Fibroblast of lung (primary cell): ENCODE data around the gene SNX3. TPM values are rescaled to one million over a fixed set of nuclear protein-coding genes. Genes with fewer than 3 reads are reported as not detected.

Experiments used
- DNase-seq, 2 donors: peaks; one replicate each; pipeline versions ENCODE4 v3.0.0 to v3.0.0-alpha.2; 2010; ENCODE audit warnings: low read depth in 2 of 2
- H2AFZ ChIP-seq: 2 replicates; pipeline ENCODE4 v1.5.1; 2012; ENCODE audit warnings: low read length, control low read depth, inconsistent platforms
- H3K27ac ChIP-seq: 2 replicates; pipeline ENCODE4 v1.5.1; 2011; ENCODE audit warnings: low read length, control low read depth; ENCODE audit not compliant: insufficient read depth
- H3K27me3 ChIP-seq: 2 replicates; pipeline ENCODE4 v1.5.1; 2011; ENCODE audit warnings: mild to moderate bottlenecking, low read length; ENCODE audit not compliant: control insufficient read depth, insufficient read depth
- H3K36me3 ChIP-seq: 2 replicates; pipeline ENCODE4 v1.5.1; 2011; ENCODE audit warnings: low read length; ENCODE audit not compliant: control insufficient read depth, insufficient read depth
- H3K4me1 ChIP-seq: 2 replicates; pipeline ENCODE4 v1.5.1; 2011; ENCODE audit warnings: low read length; ENCODE audit not compliant: control insufficient read depth, insufficient read depth; ENCODE audit errors: extremely low read depth
- H3K4me2 ChIP-seq: 2 replicates; pipeline ENCODE4 v1.5.1; 2011; ENCODE audit warnings: low read length, control low read depth; ENCODE audit not compliant: insufficient read depth; ENCODE audit errors: extremely low read depth
- H3K4me3 ChIP-seq, 4 experiments: fragments of 200-600 bp in 1 of 4; sonication (generic) in 1 of 4; replicated peaks in 1 of 4; 2 replicates each; pipeline ENCODE4 v1.5.1; 2011 to 2016; ENCODE audit warnings: low read length in 4 of 4, low read depth in 3 of 4, mild to moderate bottlenecking in 3 of 4, control low read depth in 2 of 4, inconsistent platforms in 1 of 4, mixed read lengths in 1 of 4; ENCODE audit not compliant: insufficient read depth in 1 of 4; ENCODE audit errors: control extremely low read depth in 1 of 4
- H3K79me2 ChIP-seq: 2 replicates; pipeline ENCODE4 v1.5.1; 2012; ENCODE audit warnings: mild to moderate bottlenecking, low read length, inconsistent platforms; ENCODE audit not compliant: control insufficient read depth, insufficient read depth
- H3K9ac ChIP-seq: 2 replicates; pipeline ENCODE4 v1.5.1; 2011; ENCODE audit warnings: mild to moderate bottlenecking, low read length, control low read depth; ENCODE audit not compliant: insufficient read depth
- H3K9me3 ChIP-seq: 2 replicates; pipeline ENCODE4 v1.5.1; 2012; ENCODE audit warnings: low read depth, low read length; ENCODE audit not compliant: control insufficient read depth, insufficient read depth
- H4K20me1 ChIP-seq: 2 replicates; pipeline ENCODE4 v1.5.1; 2011; ENCODE audit warnings: low read length; ENCODE audit not compliant: control insufficient read depth, insufficient read depth; ENCODE audit errors: extremely low read depth
- CTCF ChIP-seq, 2 donors: IDR thresholded peaks in 1 of 2; conservative IDR thresholded peaks in 1 of 2; 1 replicate in 1 of 2; 2 replicates in 1 of 2; pipeline ENCODE4 v1.5.1; 2011 to 2012; ENCODE audit warnings: low read length in 2 of 2, control low read depth in 1 of 2, inconsistent platforms in 1 of 2, low read depth in 1 of 2, mild to moderate bottlenecking in 1 of 2
- EZH2 ChIP-seq: IDR thresholded peaks from 2 replicates; pipeline ENCODE4 v1.5.1; 2012; ENCODE audit warnings: low read length, control low read depth, mild to moderate bottlenecking; ENCODE audit errors: missing control alignments
- polyA plus RNA-seq, 2 donors: library from polyadenylated mRNA; depleted of rRNA in 1 of 2; stranded (reverse) in 1 of 2; unstranded in 1 of 2; fragments of >200 nt; gene quantifications; 2 replicates each; pipeline ENCODE4 v1.2.1, GENCODE V29; 2011 to 2012; ENCODE audit warnings: missing spikeins in 1 of 2
- total RNA-seq: library from RNA; depleted of rRNA; stranded (reverse); fragments of >200 nt; gene quantifications from 2 replicates; pipeline ENCODE4 v1.2.1, GENCODE V29; 2014

SNX3 gene
- total and polyA plus RNA-seq, 2 donors (not counting 1 experiment from before 2014, with no cell fraction given): 209 to 428 TPM

DNA sequence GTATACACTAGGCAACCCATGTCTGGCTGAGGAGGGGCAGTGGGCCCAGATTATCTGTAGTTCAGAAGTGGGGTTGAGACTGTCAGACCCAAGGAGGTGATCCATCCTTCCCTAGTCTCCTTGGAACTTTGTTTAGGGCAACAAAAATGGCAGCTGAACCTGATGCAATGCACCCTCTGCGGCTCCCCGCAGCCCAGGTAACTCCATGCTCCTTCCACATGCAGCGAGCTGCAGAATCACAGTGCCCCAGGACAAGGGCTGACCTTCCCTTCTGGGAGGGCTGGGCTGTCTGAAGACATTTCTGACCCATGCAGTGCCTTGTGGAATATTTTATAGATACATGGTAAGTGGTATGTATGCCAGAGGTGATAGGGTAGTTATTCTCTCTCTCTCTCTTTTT is 65.6 kb downstream of the SNX3 start:
- Histone ChIP-seq H4K20me1 (no peaks in the 10 kb centered on the region), H3K27me3 (peaks cover 2% of the 10 kb centered on the region), H3K4me1 (no peaks in the 10 kb centered on the region), H3K4me2 (no peak overlapping the region), H3K4me3 (no peak overlapping the region), H3K27ac (no peak overlapping the region), H3K9me3 (no peaks in the 10 kb centered on the region), H3K79me2 (no peaks in the 10 kb centered on the region), H2AFZ (no peak overlapping the region), H3K9ac (no peak overlapping the region), H3K36me3 (no peaks in the 10 kb centered on the region)
- no peak for DNase-seq
- no peak for TF ChIP-seq CTCF (conservative IDR thresholded peaks at IDR 0.05 in 1 of 2, IDR thresholded peaks at IDR 0.05 in 1 of 2; ENCODE audit: low read depth in 1 of 2, low read length in 2 of 2)
- no peak for TF ChIP-seq EZH2

DNA sequence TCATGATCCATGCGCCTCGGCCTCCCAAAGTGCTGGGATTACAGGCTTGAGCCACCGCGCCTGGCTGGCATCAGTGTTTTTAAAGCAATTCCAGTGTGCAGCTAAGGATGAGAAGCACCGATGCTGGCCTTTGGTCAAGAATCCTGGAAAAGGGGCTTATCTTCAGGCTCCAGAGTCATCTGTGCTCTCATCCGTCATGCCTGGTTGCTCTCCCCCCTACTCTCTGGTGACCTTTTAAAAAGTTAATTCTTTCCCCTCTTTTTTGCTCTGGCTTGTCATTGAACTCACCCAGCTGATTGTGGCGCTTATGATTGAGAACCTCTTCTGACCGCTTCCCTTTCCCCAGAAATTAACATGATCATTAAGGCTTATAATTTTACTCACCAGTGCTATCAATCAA is 66.3 kb downstream of the SNX3 start:
- H4K20me1 ChIP-seq: no peaks in the 10 kb centered on the region
- H3K27ac ChIP-seq: no peak overlapping the region
- no peak overlapping the region for H3K9ac ChIP-seq
- H3K27me3 ChIP-seq: peaks cover 2% of the 10 kb centered on the region
- no peak overlapping the region for H3K4me3 ChIP-seq
- H3K36me3 ChIP-seq: no peaks in the 10 kb centered on the region
- no peak overlapping the region for H3K4me2 ChIP-seq
- no peak overlapping the region for H2AFZ ChIP-seq
- no peak for DNase-seq
- TF ChIP-seq CTCF (conservative IDR thresholded peaks at IDR 0.05 in 1 of 2, IDR thresholded peaks at IDR 0.05 in 1 of 2; ENCODE audit: low read depth in 1 of 2, low read length in 2 of 2): no peak
- no peak for TF ChIP-seq EZH2
- no peaks in the 10 kb centered on the region for H3K79me2 ChIP-seq
- no peaks in the 10 kb centered on the region for H3K4me1 ChIP-seq
- no peaks in the 10 kb centered on the region for H3K9me3 ChIP-seq

DNA sequence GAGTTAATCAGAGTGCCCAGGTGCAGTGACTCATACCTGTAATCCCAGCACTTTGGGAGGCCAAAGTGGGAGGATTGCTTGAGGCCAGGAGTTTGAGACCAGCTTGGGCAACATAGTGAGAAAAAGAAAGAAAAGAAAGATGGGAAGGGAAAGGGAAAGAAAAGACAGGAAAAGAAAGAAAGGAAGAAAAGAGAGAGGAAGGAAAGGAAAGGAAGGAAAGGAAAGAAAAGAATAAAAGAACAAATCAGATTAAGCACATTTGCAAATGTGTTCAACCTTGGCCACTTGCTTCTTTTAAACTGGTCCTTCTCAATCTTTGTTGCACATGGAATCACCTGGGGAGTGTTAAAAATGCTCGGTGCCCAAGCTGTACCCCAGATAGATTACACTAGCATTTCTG is 67.0 kb downstream of the SNX3 start:
- no peak overlapping the region for H3K4me2 ChIP-seq
- no peaks in the 10 kb centered on the region for H3K4me1 ChIP-seq
- TF ChIP-seq EZH2: no peak
- no peak for TF ChIP-seq CTCF (conservative IDR thresholded peaks at IDR 0.05 in 1 of 2, IDR thresholded peaks at IDR 0.05 in 1 of 2; ENCODE audit: low read depth in 1 of 2, low read length in 2 of 2)
- no peak for DNase-seq
- no peaks in the 10 kb centered on the region for H3K9me3 ChIP-seq
- no peaks in the 10 kb centered on the region for H3K36me3 ChIP-seq
- no peak overlapping the region for H3K9ac ChIP-seq
- H3K27me3 ChIP-seq: peaks cover 2% of the 10 kb centered on the region
- peaks cover 2% of the 10 kb centered on the region for H4K20me1 ChIP-seq
- H3K4me3 ChIP-seq: no peak overlapping the region
- no peak overlapping the region for H3K27ac ChIP-seq
- H3K79me2 ChIP-seq: no peaks in the 10 kb centered on the region
- H2AFZ ChIP-seq: no peak overlapping the region
